Right lobe of liver (tissue), 6 donors: Measurements from ENCODE around the gene DLX3. TPM values are rescaled to one million over a fixed set of nuclear protein-coding genes. Genes with fewer than 3 reads are reported as not detected.

Experiments
- ATAC-seq, 4 donors: fragments of 200-7000 bp; cut with Tn5 transposase; one replicate each; pipeline ENCODE4 v1.9.1; 2020; ENCODE audit warnings: mild to moderate bottlenecking in 4 of 4, moderate library complexity in 4 of 4
- DNase-seq, 3 donors: peaks; one replicate each; pipeline ENCODE4 v3.0.0-alpha.2; 2020
- H3K27ac ChIP-seq, 3 donors: fragments of 200-600 bp; one replicate each; pipeline ENCODE4 v1.8.0; 2022
- H3K27me3 ChIP-seq, 2 donors: fragments of 200-600 bp; one replicate each; pipeline ENCODE4 v1.8.0; 2022
- H3K36me3 ChIP-seq, 4 donors: fragments of 200-600 bp; sonication (generic) in 1 of 4; one replicate each; pipeline versions ENCODE4 v1.5.1 to v1.8.0; 2017 to 2022; ENCODE audit warnings: control low read depth in 1 of 4
- H3K4me1 ChIP-seq, 4 donors: fragments of 200-600 bp; sonication (generic) in 1 of 4; one replicate each; pipeline versions ENCODE4 v1.5.1 to v1.8.0; 2017 to 2022; ENCODE audit warnings: control low read depth in 1 of 4
- H3K4me3 ChIP-seq, 3 donors: fragments of 200-600 bp; one replicate each; pipeline ENCODE4 v1.8.0; 2022
- H3K9me3 ChIP-seq, 4 donors: fragments of 200-600 bp; sonication (generic) in 1 of 4; one replicate each; pipeline versions ENCODE4 v1.5.1 to v1.8.0; 2017 to 2022; ENCODE audit warnings: control low read depth in 1 of 4
- POLR2A ChIP-seq: fragments of 450-650 bp; IDR thresholded peaks from one replicate; pipeline ENCODE4 v1.6.1; 2017; ENCODE audit warnings: antibody characterized with exemption, mild to moderate bottlenecking
- WGBS: methylation state at CpG from one replicate; pipeline ENCODE4 v1.1.6; 2018; ENCODE audit warnings: low coverage, low lambda C conversion rate; ENCODE audit not compliant: insufficient coverage; ENCODE audit errors: missing lambda C conversion rate; 5-methylcytosine and 5-hydroxymethylcytosine counted together
- intact Hi-C, 2 donors: fragments of 100-400 bp; cut with DNase I; formaldehyde crosslinking; loops; one replicate each; pipeline versions ENCODE4 v1.11.2 to v1.14.1; 2022
- total RNA-seq, 6 experiments: library from RNA; depleted of rRNA in 2 of 6; stranded (reverse); fragments of >200 nt in 2 of 6; fragmentation: NEBNext Ultra II Directional in 3 of 6; extraction: Animal tissue kit (Norgen Biotek cat#: 25700) in 3 of 6; gene quantifications; one replicate each; pipeline versions ENCODE4 v1.1.0 to v1.2.4, GENCODE V29; 2016 to 2023
- TF ChIP-seq, protein P1 (sequence below), 4 donors: fragments of 200-600 bp in 3 of 4; fragments of 450-650 bp in 1 of 4; IDR thresholded peaks; one replicate each; pipeline versions ENCODE4 v1.5.1 to v1.8.0; 2016 to 2022; ENCODE audit warnings: antibody characterized with exemption in 4 of 4, mild to moderate bottlenecking in 2 of 4
- donor health status: DM: no; HTN: yes; CAD: no.
- donor health status: DM: no; HTN: no; CAD: no.
- donor health status: DM: no; HTN: no; CAD: no.
- donor health status: DM: no; HTN: yes; CAD: no.
- donor health status: DM: no; HTN: yes; CAD: no.

DLX3 gene
- total RNA-seq, 6 experiments from 2014 or later, result not detected

DNA sequence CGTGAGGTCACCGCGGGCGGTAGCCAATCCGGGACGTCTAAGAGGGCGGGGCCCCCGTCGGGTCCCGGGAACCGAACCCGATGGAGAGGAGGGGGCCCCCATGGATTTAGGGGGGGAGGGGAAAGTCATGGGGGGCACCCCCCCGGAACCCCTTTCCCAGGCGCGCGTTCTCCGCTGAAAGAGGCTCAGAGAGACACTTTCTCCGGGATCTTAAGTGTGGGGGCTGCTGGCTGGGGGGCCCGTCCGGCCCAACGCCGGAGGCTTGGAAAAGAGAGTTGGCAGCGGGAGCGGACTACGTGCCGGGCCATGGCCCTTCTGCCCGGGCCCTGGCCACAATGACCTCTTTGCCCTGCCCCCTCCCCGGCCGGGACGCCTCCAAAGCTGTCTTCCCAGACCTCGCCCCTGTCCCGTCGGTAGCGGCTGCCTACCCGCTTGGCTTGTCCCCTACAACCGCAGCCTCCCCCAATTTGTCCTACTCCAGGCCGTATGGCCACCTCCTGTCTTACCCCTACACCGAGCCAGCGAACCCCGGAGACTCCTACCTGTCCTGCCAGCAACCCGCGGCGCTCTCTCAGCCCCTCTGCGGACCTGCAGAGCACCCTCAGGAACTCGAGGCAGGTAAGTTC, 25.8 kb downstream of the DLX3 start, which contains the start of gene DLX4:
DLX4 (plus strand) TSS at position 57 of the 626 bp plus-strand sequence; CDS start at position 336, 279 bp downstream.
- H3K9me3 ChIP-seq, result no peaks in the 10 kb centered on the region
- WGBS, result 3% methylated on average over 14 of the region's 45 CpGs
- ATAC-seq (peak in 1 of 4 donors; percentile 17), DNase-seq (no peak)
- no peaks in the 10 kb centered on the region for H3K36me3 ChIP-seq
- H3K4me1 ChIP-seq, result peaks cover 0 to 5% (median 0%) of the 10 kb centered on the region in 4 donors
- intact Hi-C loops, result no loop called here
- H3K27me3 ChIP-seq, result peaks cover 5 to 47% of the 10 kb centered on the region in 2 donors
- peak within 1 kb of the TSS; percentile 32 to 42 (median 32) for H3K4me3 ChIP-seq
- no peak for TF ChIP-seq POLR2A
- TF ChIP-seq, protein P1, sequence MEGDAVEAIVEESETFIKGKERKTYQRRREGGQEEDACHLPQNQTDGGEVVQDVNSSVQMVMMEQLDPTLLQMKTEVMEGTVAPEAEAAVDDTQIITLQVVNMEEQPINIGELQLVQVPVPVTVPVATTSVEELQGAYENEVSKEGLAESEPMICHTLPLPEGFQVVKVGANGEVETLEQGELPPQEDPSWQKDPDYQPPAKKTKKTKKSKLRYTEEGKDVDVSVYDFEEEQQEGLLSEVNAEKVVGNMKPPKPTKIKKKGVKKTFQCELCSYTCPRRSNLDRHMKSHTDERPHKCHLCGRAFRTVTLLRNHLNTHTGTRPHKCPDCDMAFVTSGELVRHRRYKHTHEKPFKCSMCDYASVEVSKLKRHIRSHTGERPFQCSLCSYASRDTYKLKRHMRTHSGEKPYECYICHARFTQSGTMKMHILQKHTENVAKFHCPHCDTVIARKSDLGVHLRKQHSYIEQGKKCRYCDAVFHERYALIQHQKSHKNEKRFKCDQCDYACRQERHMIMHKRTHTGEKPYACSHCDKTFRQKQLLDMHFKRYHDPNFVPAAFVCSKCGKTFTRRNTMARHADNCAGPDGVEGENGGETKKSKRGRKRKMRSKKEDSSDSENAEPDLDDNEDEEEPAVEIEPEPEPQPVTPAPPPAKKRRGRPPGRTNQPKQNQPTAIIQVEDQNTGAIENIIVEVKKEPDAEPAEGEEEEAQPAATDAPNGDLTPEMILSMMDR (IDR thresholded peaks at IDR 0.05), result no peak
- no peak within 1 kb of the TSS for H3K27ac ChIP-seq

DNA sequence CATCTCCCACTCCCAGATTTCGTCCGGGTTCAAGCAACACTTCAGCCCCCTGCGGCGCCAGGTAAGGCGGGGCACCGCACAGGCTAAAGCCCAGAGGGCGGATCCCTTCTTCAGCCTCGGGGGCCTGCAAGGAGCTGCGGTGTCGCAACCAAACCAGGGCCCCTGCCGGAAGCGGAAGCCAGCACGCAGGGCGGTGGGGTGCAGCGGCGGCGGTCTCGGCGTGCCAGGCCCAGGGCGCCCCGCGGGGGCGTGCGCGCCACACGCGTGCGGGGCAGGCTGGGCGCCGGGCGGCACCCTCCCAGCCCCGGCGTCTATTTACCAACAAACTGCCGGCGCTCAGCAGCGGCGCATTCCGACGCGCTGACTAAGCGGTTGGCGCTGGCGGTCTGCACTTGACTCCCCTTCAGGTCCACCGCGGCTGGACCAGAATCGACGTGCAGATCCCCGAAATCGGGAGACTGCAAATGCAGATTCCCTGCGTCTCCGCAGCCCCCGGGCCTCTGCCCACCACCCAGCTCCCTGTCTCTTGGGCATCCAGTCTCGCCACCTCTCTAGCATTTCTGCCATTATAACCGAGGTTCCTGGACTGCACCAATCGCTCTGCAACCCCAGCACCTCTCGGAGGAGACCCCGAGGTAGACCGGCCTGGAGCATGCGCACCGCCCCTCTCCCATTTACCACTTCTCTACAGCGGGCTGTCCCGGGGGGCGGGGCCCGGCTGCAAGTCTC, 26.5 kb downstream of the DLX3 start:
- intact Hi-C loops, result no loop called here
- peak overlapping the region; percentile 32 to 42 (median 32) for H3K4me3 ChIP-seq
- no peaks in the 10 kb centered on the region for H3K9me3 ChIP-seq
- 0% methylated on average over 1 of the region's 64 CpGs for WGBS
- H3K4me1 ChIP-seq, result peaks cover 0 to 5% (median 0%) of the 10 kb centered on the region in 4 donors
- peaks cover 9 to 54% of the 10 kb centered on the region in 2 donors for H3K27me3 ChIP-seq
- DNase-seq (peak in 1 of 3 donors; percentile 59), ATAC-seq (peak; percentile 44 to 79 (median 60))
- no peaks in the 10 kb centered on the region for H3K36me3 ChIP-seq
- TF ChIP-seq POLR2A, result no peak
- TF ChIP-seq, protein P1 (IDR thresholded peaks at IDR 0.05), result no peak
- no peak overlapping the region for H3K27ac ChIP-seq

DNA sequence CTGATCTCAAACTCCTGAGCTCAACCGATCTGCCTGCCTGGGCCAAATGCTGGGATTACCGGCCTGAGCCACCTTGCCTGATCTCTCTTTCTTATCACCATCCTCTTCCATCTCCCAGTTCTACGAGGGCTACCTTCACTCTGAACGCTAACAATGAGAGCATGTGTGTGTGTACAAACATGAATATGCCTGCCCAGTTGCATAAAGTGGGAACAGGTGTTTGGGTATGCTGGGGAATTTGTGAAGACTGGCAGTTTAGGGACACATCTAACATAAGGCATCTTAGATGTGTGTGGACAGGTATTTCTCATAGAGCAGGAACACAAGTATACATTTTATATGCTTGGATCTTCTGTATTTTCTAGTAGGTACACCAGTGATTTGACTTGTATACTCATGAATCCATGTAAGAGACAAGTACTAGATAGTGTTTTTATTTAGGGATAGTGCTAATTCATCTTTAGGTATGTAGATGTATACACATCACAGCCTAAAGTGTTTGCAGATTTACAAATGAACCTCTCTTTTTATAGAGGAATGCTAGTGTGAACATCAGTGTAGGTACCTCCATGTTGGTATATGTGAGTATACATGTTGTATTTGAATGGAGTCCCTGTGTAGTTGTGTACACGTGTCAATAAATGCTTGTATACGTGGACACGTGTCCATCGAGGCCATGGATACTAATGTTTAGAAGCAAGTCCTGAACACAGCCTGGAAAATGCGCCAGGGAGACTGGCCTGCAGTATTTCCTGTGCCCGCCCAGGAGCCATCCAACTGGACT, 27.2 kb downstream of the DLX3 start:
- WGBS, result 13% methylated on average over 7 of the region's 10 CpGs
- peaks cover 0 to 5% (median 0%) of the 10 kb centered on the region in 4 donors for H3K4me1 ChIP-seq
- H3K4me3 ChIP-seq, result peak overlapping the region in 1 of 3 donors; percentile 32
- H3K36me3 ChIP-seq, result no peaks in the 10 kb centered on the region
- H3K27me3 ChIP-seq, result peaks cover 5 to 56% of the 10 kb centered on the region in 2 donors
- H3K9me3 ChIP-seq, result no peaks in the 10 kb centered on the region
- no peak for DNase-seq
- TF ChIP-seq POLR2A, result no peak
- TF ChIP-seq, protein P1 (IDR thresholded peaks at IDR 0.05), result no peak
- ATAC-seq, result no peak
- intact Hi-C loops, result no loop called here
- H3K27ac ChIP-seq, result no peak overlapping the region

DNA sequence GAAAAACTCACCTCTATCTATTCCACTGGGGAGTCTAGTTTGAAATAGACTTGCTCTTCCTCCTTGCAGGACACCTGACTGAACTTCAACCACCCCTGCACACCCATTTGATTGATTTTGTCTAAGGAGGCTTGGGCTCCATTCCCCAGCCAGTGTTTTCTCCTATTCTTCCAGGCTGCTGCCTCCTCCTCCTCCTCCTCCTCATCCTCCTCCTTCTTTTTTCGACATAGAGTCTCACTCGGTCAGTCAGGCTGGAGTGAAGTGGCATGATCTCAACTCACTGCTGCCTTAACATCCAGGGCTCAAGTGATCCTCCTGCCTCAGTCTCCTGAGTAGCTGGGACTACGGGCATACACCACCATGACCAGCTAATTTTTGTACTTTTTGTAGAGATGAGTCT, 27.8 kb downstream of the DLX3 start:
- Histone ChIP-seq H3K27ac (no peak overlapping the region), H3K27me3 (peaks cover 4 to 51% of the 10 kb centered on the region in 2 donors), H3K36me3 (no peaks in the 10 kb centered on the region), H3K4me3 (no peak overlapping the region), H3K9me3 (no peaks in the 10 kb centered on the region), H3K4me1 (peaks cover 0 to 5% (median 0%) of the 10 kb centered on the region in 4 donors)
- no peak for DNase-seq
- no peak for TF ChIP-seq POLR2A
- TF ChIP-seq, protein P1 (IDR thresholded peaks at IDR 0.05), result no peak
- intact Hi-C loops, result no loop called here
- 20% methylated on average over 3 of the region's 3 CpGs for WGBS
- no peak for ATAC-seq
